GM21786 (cell line): ENCODE results near the gene PSG1.
"Not testable (repeated sequence)": the region's sequence is repeated elsewhere in the genome, so short reads cannot be mapped to it uniquely, and the experiment has no call there.

Experiments
- ATAC-seq: cut with Tn5 transposase; IDR thresholded peaks from one replicate; pipeline ENCODE4 v1.9.1; 2021; ENCODE audit not compliant: unreplicated experiment

The PSG1 gene

GRCh38 chr19:42882010-42882409 is 2.5 kb upstream of the PSG1 start:
- not testable (repeated sequence) for ATAC-seq

GRCh38 chr19:42881279-42881678 is 1.8 kb upstream of the PSG1 start:
- ATAC-seq, result not testable (repeated sequence)

GRCh38 chr19:42880621-42881020 is 1.1 kb upstream of the PSG1 start:
- ATAC-seq, result not testable (repeated sequence)

- not testable (repeated sequence) for ATAC-seq
These were observed 2.9 kb downstream of the PSG1 start for GRCh38 chr19:42876596-42876995.

- ATAC-seq, result not testable (repeated sequence)
These were observed 3.6 kb downstream of the PSG1 start for GRCh38 chr19:42875881-42876280.

- ATAC-seq, result not testable (repeated sequence)
These were observed 4.4 kb downstream of the PSG1 start for GRCh38 chr19:42874901-42875813.

GRCh38 chr19:42874136-42874535 is 5.4 kb downstream of the PSG1 start:
- ATAC-seq, result not testable (repeated sequence)

GRCh38 chr19:42872608-42873007 is 6.9 kb downstream of the PSG1 start:
- no peak for ATAC-seq

GRCh38 chr19:42857544-42857867 is 22.0 kb downstream of the PSG1 start:
- no peak for ATAC-seq

- ATAC-seq, result not testable (repeated sequence)
These were observed 22.5 kb downstream of the PSG1 start for GRCh38 chr19:42856866-42857543.

- ATAC-seq, result not testable (repeated sequence)
These were observed 24.8 kb downstream of the PSG1 start for GRCh38 chr19:42854745-42855144.

- not testable (repeated sequence) for ATAC-seq
These were observed 26.3 kb downstream of the PSG1 start for GRCh38 chr19:42853231-42853630.

GRCh38 chr19:42852821-42853220 is 26.7 kb downstream of the PSG1 start:
- not testable (repeated sequence) for ATAC-seq

GRCh38 chr19:42851718-42852280 is 27.7 kb downstream of the PSG1 start:
- not testable (repeated sequence) for ATAC-seq

GRCh38 chr19:42850981-42851717 is 28.4 kb downstream of the PSG1 start:
- ATAC-seq, result no peak

GRCh38 chr19:42846597-42846996 is 32.9 kb downstream of the PSG1 start:
- no peak for ATAC-seq

GRCh38 chr19:42843631-42844030 is 35.9 kb downstream of the PSG1 start:
- not testable (repeated sequence) for ATAC-seq

- ATAC-seq, result not testable (repeated sequence)
These were observed 46.6 kb downstream of the PSG1 start for GRCh38 chr19:42832746-42833442.

GRCh38 chr19:42832023-42832680 is 47.4 kb downstream of the PSG1 start:
- not testable (repeated sequence) for ATAC-seq
